ENCODE data around the gene PRSS2. TPM values are rescaled to one million over a fixed set of nuclear protein-coding genes. Genes with fewer than 3 reads are reported as not detected.

Gene PRSS2
- polyA plus RNA-seq, 1 donor: not detected

DNA sequence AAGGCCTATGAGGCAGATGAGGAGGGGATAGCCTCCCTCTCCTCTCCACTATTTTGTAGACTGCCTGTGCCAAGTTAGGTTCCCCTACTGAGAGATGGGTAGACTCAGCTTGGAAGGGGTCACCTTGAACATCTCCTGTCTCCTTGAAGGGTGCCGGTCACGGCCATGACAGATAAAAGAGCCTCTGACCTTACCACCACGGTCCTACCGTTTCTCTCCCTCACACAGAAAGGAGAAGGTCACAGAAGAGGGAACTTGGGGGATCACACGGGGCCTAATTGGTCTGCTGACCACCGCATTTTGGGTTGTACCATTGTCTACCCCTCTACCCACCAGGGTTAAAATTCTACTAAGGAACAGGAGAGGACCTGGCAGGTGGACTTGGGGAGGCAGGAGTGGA lies 17.0 kb downstream of the PRSS2 start:
- DNase-seq: no peak

DNA sequence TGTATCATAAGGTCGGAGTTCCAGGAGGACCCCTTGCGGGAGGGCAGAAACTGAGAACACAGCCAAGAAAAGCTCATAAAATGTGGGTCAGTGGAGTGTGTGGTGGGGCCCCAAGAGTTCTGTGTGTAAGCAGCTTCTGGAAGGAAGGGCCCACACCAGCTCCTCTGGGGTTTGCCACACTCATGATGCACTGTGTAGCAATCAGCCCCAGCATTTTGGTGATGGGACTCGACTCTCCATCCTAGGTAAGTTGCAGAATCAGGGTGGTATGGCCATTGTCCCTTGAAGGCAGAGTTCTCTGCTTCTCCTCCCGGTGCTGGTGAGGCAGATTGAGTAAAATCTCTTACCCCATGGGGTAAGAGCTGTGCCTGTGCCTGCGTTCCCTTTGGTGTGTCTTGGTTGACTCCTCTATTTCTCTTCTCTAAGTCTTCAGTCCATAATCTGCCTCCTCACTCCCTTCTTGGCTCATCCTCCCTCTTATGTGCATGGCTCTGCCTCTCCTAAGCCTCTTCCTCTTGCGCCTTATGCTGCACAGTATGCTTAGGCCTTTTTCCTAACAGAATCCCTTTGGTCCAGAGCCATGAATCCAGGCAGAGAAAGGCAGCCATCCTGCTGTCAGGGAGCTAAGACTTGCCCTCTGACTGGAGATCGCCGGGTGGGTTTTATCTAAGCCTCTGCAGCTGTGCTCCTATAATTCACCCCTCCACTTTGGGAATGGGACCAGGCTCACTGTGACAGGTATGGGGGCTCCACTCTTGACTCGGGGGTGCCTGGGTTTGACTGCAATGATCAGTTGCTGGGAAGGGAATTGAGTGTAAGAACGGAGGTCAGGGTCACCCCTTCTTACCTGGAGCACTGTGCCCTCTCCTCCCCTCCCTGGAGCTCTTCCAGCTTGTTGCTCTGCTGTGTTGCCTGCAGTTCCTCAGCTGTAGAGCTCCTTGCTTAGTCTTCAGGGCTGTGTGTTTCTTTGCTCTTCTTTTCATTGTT lies 17.8 kb downstream of the PRSS2 start:
- DNase-seq: no peak

DNA sequence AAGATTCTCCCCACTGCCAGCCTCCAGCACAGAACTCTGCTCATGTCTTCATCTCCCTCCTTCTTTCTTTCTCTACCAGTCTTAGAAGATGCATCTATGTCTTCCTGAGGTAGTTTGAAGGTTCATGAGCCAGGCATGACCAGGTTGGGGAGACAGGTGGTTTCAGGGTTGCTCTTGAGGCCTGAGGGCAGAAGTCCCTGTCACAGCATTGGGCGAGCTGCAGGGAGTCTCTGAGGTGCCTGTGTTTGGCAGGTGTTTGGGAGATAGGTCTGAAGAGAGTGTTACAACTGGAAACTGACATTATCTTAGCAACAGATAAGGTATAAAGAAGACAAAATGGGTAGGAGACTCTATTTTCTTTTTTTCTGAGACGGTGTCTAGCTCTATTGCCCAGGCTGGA lies 18.7 kb downstream of the PRSS2 start:
- DNase-seq: no peak

- DNase-seq: no peak
Measured at GRCh38 chr7:142790056-142790455, 19.3 kb downstream of the PRSS2 start.

DNA sequence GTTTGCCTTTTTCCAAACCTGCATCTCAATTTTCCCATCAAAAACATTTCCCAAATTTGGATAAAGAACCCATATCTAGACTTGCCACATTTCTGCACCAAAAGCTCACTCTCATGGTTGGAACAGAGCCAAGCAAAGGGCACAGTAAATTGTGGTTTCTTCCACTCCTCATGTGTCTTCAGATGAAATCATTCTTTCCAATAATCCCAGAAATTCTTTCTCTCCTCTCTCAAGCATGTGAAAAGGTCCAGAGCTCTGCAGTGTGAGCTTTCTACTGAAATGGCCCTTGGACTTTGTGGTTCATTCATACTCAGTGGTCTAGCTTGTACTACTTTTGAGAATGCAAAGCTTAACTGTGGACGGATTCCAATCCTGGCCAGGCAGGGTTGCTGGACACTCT lies 19.8 kb downstream of the PRSS2 start:
- no peak for DNase-seq

DNA sequence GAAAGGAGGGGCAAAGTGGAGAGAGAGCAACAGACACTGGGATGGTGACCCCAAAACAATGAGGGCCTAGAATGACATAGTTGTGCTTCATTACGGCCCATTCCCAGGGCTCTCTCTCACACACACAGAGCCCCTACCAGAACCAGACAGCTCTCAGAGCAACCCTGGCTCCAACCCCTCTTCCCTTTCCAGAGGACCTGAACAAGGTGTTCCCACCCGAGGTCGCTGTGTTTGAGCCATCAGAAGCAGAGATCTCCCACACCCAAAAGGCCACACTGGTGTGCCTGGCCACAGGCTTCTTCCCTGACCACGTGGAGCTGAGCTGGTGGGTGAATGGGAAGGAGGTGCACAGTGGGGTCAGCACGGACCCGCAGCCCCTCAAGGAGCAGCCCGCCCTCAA lies 20.7 kb downstream of the PRSS2 start:
- DNase-seq: no peak

DNA sequence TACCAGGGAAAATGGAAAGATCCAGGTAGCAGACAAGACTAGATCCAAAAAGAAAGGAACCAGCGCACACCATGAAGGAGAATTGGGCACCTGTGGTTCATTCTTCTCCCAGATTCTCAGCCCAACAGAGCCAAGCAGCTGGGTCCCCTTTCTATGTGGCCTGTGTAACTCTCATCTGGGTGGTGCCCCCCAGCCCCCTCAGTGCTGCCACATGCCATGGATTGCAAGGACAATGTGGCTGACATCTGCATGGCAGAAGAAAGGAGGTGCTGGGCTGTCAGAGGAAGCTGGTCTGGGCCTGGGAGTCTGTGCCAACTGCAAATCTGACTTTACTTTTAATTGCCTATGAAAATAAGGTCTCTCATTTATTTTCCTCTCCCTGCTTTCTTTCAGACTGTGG lies 21.4 kb downstream of the PRSS2 start:
- DNase-seq: no peak

DNA sequence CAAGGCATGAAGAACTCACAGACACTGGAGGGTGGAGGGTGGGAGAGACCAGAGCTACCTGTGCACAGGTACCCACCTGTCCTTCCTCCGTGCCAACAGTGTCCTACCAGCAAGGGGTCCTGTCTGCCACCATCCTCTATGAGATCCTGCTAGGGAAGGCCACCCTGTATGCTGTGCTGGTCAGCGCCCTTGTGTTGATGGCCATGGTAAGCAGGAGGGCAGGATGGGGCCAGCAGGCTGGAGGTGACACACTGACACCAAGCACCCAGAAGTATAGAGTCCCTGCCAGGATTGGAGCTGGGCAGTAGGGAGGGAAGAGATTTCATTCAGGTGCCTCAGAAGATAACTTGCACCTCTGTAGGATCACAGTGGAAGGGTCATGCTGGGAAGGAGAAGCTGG lies 21.8 kb downstream of the PRSS2 start:
- no peak for DNase-seq

- DNase-seq: no peak
Measured at GRCh38 chr7:142793156-142793555, 22.4 kb downstream of the PRSS2 start.

DNA sequence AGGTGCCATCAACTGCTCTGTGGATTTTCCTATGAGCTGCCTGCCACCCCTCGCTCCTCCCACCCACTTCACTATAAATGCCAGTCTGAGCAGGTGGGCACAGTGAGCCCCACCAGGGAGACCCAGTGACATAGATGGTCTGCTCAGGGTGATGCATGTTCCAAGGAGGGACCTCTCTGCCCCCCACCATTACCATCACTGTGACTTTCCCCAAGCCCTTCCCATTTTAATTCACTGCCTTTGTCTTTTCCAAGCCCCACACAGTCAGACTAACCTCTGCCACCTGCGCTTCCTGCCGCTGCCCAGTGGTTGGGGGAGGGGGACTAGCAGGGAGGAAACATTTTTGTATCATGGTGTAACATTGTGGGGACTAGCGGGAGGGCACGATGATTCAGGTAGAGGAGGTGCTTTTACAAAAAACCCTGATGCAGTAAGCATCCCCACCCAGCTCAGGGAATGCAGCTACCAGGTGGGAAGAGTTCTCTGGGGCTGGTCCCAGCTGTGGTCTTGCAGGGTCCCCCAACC lies 24.6 kb downstream of the PRSS2 start:
- no peak for DNase-seq

- DNase-seq: no peak
Measured at GRCh38 chr7:142796001-142796500, 25.3 kb downstream of the PRSS2 start.

- no peak for DNase-seq
Measured at GRCh38 chr7:142796501-142797390, 26.0 kb downstream of the PRSS2 start.

- DNase-seq: no peak
Measured at GRCh38 chr7:142797391-142798377, 26.9 kb downstream of the PRSS2 start.

GRCh38 chr7:142798451-142799436 lies 28.0 kb downstream of the PRSS2 start:
- DNase-seq: no peak

- no peak for DNase-seq
Measured at GRCh38 chr7:142799437-142799835, 28.7 kb downstream of the PRSS2 start.

- no peak for DNase-seq
Measured at GRCh38 chr7:142800088-142800487, 29.3 kb downstream of the PRSS2 start.

GRCh38 chr7:142800699-142801260 lies 30.0 kb downstream of the PRSS2 start:
- no peak for DNase-seq

- DNase-seq: no peak
Measured at GRCh38 chr7:142801601-142802295, 31.0 kb downstream of the PRSS2 start.

DNA sequence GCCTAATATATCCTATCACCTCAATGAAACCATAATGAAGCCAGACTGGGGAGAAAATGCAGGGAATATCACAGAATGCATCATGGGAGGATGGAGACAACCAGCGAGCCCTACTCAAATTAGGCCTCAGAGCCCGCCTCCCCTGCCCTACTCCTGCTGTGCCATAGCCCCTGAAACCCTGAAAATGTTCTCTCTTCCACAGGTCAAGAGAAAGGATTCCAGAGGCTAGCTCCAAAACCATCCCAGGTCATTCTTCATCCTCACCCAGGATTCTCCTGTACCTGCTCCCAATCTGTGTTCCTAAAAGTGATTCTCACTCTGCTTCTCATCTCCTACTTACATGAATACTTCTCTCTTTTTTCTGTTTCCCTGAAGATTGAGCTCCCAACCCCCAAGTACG lies 31.5 kb downstream of the PRSS2 start:
- DNase-seq: no peak

Measured in hindlimb muscle (tissue), 1 donor.